SK-N-SH (cell line): ENCODE measurements around the gene GDI2.

Experiments used
- JUND ChIP-seq: IDR thresholded peaks from 2 replicates; pipeline ENCODE4 v1.4.0; 2012
- MEF2A ChIP-seq: IDR thresholded peaks from 2 replicates; pipeline ENCODE4 v1.4.0; 2012; ENCODE audit warnings: low read depth, borderline replicate concordance
- MXI1 ChIP-seq: IDR thresholded peaks from 2 replicates; pipeline ENCODE4 v1.6.1; 2012; ENCODE audit warnings: mild to moderate bottlenecking, low read depth, low read length, improper control_type of control experiment
- NFIC ChIP-seq: IDR thresholded peaks from 2 replicates; pipeline ENCODE4 v1.4.0; 2012; ENCODE audit warnings: borderline replicate concordance
- POLR2AphosphoS5 ChIP-seq: IDR thresholded peaks from 2 replicates; pipeline ENCODE4 v1.6.1; 2012; ENCODE audit warnings: low read depth, low read length

DNA sequence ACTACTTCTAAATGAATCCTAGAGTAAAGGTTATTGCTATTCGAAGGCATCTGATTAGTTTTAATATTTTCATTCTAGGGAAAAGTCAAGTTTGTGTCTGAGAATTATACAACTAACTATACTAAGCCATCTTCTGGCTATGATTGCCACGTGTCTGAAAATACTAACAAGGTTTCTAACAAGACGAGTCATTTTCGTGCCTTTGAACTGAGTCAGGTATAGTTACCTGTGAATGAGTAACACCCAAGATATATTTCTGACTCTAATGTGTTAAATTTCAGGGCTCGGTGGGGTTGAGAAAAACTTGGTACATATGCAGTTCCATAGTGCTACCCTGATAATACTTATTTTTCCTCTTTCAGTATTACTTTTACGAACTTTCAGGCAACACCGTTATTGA, 93.1 kb downstream of the GDI2 start:
- TF ChIP-seq JUND (no peak), POLR2AphosphoS5 (no peak), MXI1 (no peak), MEF2A (no peak), NFIC (no peak)
